Measurements from ENCODE around the gene VIPR2. TPM values are rescaled to one million over a fixed set of nuclear protein-coding genes. Genes with fewer than 3 reads are reported as not detected.
A peak's percentile ranks its signal among the peaks of the same experiment; 100 is the strongest.

Gene VIPR2
- total and polyA plus RNA-seq, 9 donors, result 6.7 to 11.3 (median 8.6) TPM

DNA sequence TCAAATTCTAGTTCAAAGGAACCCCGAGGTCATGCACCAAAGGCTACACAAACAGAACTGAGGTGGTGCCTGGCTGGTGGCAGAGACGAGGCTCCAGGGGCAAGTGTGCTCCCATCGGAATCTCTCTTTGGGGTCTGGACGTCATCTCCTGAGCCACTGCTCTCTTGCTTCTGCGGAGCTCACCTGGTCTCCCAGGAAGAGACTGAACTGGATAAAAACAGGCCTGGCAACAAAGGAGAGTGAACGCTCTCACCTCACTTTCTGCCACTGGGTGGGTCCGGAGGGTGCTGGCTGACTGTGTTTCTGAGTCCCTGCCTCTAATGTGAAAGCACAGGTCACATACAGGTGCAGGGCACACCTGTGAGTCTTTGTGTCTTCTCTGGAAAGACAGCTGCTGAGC, 22.4 kb downstream of the VIPR2 start:
- H3K4me3 ChIP-seq (ENCODE audit: low read length), result no peak overlapping the region
- H3K27me3 ChIP-seq (ENCODE audit: control insufficient read depth, insufficient read depth, low read length), result peaks cover 7% of the 10 kb centered on the region
- no peaks in the 10 kb centered on the region for H3K36me3 ChIP-seq (ENCODE audit: control insufficient read depth, insufficient read depth, low read length)
- no peak overlapping the region for H3K27ac ChIP-seq (ENCODE audit: low read length)
- no peak for DNase-seq
- peaks cover 17% of the 10 kb centered on the region for H3K4me1 ChIP-seq (ENCODE audit: control insufficient read depth, insufficient read depth, low read length)
- no peaks in the 10 kb centered on the region for H3K9me3 ChIP-seq (replicated peaks; ENCODE audit: control insufficient read depth, low read depth, low read length)
- 69% methylated on average over 7 of the region's 7 CpGs for WGBS (ENCODE audit: insufficient coverage)

DNA sequence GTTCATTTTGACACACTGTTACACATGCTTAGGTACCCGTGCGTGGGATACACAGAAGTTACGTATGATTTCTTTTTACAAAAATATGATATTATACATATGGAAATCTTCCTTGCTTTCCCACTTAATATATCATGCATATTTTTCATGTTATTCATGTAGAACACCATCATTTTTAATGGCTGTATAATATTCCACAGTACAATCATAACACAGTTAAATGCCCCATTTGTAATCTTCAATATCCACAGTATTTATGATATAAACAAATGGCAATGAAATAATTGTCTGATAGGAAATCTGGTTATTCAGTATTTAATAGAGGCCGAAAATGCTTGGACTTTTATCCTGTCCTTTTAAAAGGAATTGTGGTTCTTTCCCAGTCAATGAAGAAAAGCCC, 23.2 kb downstream of the VIPR2 start:
- no peak for DNase-seq
- Histone ChIP-seq H3K36me3 (ENCODE audit: control insufficient read depth, insufficient read depth, low read length) (no peaks in the 10 kb centered on the region), H3K27ac (ENCODE audit: low read length) (no peak overlapping the region), H3K9me3 (replicated peaks; ENCODE audit: control insufficient read depth, low read depth, low read length) (no peaks in the 10 kb centered on the region), H3K4me1 (ENCODE audit: control insufficient read depth, insufficient read depth, low read length) (peaks cover 21% of the 10 kb centered on the region), H3K27me3 (ENCODE audit: control insufficient read depth, insufficient read depth, low read length) (peaks cover 4% of the 10 kb centered on the region), H3K4me3 (ENCODE audit: low read length) (no peak overlapping the region)
- WGBS (ENCODE audit: insufficient coverage), result no CpG with 5 or more reads among the region's 4 CpGs

GRCh38 chr7:159121068-159121467, 23.6 kb downstream of the VIPR2 start:
- H3K9me3 ChIP-seq (replicated peaks; ENCODE audit: control insufficient read depth, low read depth, low read length), result no peaks in the 10 kb centered on the region
- H3K27ac ChIP-seq (ENCODE audit: low read length), result no peak overlapping the region
- H3K27me3 ChIP-seq (ENCODE audit: control insufficient read depth, insufficient read depth, low read length), result peaks cover 4% of the 10 kb centered on the region
- H3K4me1 ChIP-seq (ENCODE audit: control insufficient read depth, insufficient read depth, low read length), result peaks cover 24% of the 10 kb centered on the region
- no peak overlapping the region for H3K4me3 ChIP-seq (ENCODE audit: low read length)
- 67% methylated on average over 1 of the region's 9 CpGs for WGBS (ENCODE audit: insufficient coverage)
- no peak for DNase-seq
- no peaks in the 10 kb centered on the region for H3K36me3 ChIP-seq (ENCODE audit: control insufficient read depth, insufficient read depth, low read length)

DNA sequence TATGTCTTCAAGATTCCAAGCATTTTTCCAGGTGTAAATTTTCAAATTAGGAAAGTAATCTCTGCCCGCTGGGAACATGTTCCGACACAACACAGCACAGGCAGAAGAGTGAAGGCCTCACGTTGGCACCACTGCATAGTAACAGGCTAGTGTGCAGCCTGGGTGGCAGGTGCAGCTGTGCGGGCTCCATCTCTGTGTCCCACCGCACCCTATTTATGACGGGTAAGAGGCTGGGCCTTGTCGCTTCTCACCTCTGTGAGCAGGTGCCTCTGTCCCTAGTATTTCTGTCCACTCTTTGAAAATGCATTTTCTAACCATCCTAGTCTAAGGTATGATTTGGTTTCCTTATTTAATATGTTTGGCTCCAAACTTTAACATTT, 24.1 kb downstream of the VIPR2 start:
- DNase-seq, result no peak
- WGBS (ENCODE audit: insufficient coverage), result 90% methylated on average over 2 of the region's 7 CpGs

GRCh38 chr7:159119851-159120539, 24.7 kb downstream of the VIPR2 start:
- Histone ChIP-seq H3K27ac (ENCODE audit: low read length) (no peak overlapping the region), H3K4me1 (ENCODE audit: control insufficient read depth, insufficient read depth, low read length) (peaks cover 35% of the 10 kb centered on the region), H3K9me3 (replicated peaks; ENCODE audit: control insufficient read depth, low read depth, low read length) (no peaks in the 10 kb centered on the region), H3K36me3 (ENCODE audit: control insufficient read depth, insufficient read depth, low read length) (no peaks in the 10 kb centered on the region), H3K27me3 (ENCODE audit: control insufficient read depth, insufficient read depth, low read length) (no peaks in the 10 kb centered on the region), H3K4me3 (ENCODE audit: low read length) (no peak overlapping the region)
- 82% methylated on average over 7 of the region's 11 CpGs for WGBS (ENCODE audit: insufficient coverage)
- no peak for DNase-seq

More for the DNA sequence above, 24.1 kb downstream of the VIPR2 start:
- Histone ChIP-seq H3K4me1 (ENCODE audit: control insufficient read depth, insufficient read depth, low read length) (peaks cover 30% of the 10 kb centered on the region), H3K36me3 (ENCODE audit: control insufficient read depth, insufficient read depth, low read length) (no peaks in the 10 kb centered on the region), H3K4me3 (ENCODE audit: low read length) (no peak overlapping the region), H3K27ac (ENCODE audit: low read length) (no peak overlapping the region), H3K9me3 (replicated peaks; ENCODE audit: control insufficient read depth, low read depth, low read length) (no peaks in the 10 kb centered on the region), H3K27me3 (ENCODE audit: control insufficient read depth, insufficient read depth, low read length) (peaks cover 4% of the 10 kb centered on the region)

DNA sequence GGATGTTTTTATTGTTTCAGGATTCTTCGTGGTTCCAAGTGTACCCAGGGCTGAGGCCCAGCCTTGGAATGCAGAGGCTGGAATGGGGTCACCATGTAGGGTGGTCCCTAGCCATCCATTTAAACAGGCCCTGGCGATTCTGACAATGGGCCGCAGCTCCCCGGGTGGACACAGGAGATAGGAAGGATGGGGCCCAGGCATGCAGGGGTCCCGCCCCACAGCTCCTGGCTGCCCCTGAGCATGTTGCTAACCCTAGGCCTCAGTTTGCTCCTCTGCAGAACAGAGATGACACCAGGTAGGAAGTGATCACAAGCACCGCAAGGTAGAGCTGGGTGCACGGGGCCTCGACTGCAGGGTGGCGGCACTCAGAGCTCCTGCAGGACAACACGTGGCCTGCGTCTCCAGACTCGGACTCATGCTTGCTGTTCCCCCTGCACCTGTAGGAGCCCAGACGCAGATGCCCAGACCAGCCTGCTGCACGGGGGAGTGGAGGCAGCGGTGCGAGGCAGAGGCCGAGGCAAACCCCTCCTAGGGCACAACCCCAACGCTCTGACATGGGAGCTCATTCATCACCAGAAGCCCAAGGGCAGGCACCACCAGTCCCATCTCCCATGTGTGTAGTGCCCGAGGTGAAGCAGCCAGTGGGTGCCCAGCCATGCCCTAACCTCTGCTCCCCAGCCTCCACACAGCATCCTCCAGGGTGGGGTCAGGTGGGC, 25.5 kb downstream of the VIPR2 start:
- Histone ChIP-seq H3K4me3 (ENCODE audit: low read length) (no peak overlapping the region), H3K9me3 (replicated peaks; ENCODE audit: control insufficient read depth, low read depth, low read length) (no peaks in the 10 kb centered on the region), H3K4me1 (ENCODE audit: control insufficient read depth, insufficient read depth, low read length) (peaks cover 37% of the 10 kb centered on the region), H3K27me3 (ENCODE audit: control insufficient read depth, insufficient read depth, low read length) (no peaks in the 10 kb centered on the region), H3K36me3 (ENCODE audit: control insufficient read depth, insufficient read depth, low read length) (no peaks in the 10 kb centered on the region), H3K27ac (ENCODE audit: low read length) (no peak overlapping the region)
- WGBS (ENCODE audit: insufficient coverage), result 87% methylated on average over 17 of the region's 19 CpGs
- no peak for DNase-seq

DNA sequence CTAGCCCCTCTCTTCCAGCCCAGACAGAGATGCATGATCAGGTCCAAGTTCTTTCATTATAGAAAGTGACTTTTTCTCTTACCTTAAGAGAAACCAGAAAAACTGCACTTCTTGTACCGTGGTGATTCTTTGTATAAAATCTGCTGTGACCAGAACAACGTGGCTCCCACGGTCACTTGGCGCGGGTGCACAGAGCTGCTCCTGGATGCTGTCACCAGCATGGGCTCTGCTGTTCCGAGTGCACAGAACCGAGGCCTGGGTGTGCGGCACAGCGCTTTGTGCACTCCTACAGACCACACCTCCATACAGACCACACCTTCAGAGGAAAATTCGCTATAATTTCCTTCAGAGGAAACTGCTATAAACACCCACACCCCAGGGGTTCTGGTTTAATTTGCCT, 26.0 kb downstream of the VIPR2 start:
- Histone ChIP-seq H3K9me3 (replicated peaks; ENCODE audit: control insufficient read depth, low read depth, low read length) (no peaks in the 10 kb centered on the region), H3K4me1 (ENCODE audit: control insufficient read depth, insufficient read depth, low read length) (peaks cover 37% of the 10 kb centered on the region), H3K27me3 (ENCODE audit: control insufficient read depth, insufficient read depth, low read length) (no peaks in the 10 kb centered on the region), H3K4me3 (ENCODE audit: low read length) (no peak overlapping the region), H3K36me3 (ENCODE audit: control insufficient read depth, insufficient read depth, low read length) (no peaks in the 10 kb centered on the region), H3K27ac (ENCODE audit: low read length) (no peak overlapping the region)
- WGBS (ENCODE audit: insufficient coverage), result 72% methylated on average over 6 of the region's 10 CpGs
- DNase-seq, result no peak

DNA sequence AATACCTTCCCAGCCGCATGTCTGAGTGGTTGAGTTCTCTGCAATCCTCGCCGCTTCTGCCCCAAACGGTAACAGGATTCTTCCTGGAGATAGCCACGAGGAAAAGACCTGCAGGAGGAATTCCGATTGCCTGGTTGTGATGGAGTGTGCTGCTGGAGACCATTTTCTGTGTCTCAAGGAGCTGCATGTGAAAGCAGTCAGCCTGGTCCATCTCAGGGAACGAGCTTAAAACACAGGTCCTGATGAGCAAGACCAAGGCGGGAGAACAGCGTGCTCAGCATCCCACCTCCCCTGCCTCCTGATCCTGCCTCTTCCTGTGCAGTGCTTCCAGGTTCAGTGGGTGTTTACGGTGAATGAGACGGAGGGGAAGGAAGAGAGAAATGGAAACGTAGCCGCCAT, 26.5 kb downstream of the VIPR2 start:
- Histone ChIP-seq H3K4me3 (ENCODE audit: low read length) (no peak overlapping the region), H3K9me3 (replicated peaks; ENCODE audit: control insufficient read depth, low read depth, low read length) (no peaks in the 10 kb centered on the region), H3K27ac (ENCODE audit: low read length) (peak overlapping the region; percentile 36), H3K27me3 (ENCODE audit: control insufficient read depth, insufficient read depth, low read length) (no peaks in the 10 kb centered on the region), H3K4me1 (ENCODE audit: control insufficient read depth, insufficient read depth, low read length) (peaks cover 37% of the 10 kb centered on the region), H3K36me3 (ENCODE audit: control insufficient read depth, insufficient read depth, low read length) (no peaks in the 10 kb centered on the region)
- DNase-seq, result no peak
- 44% methylated on average over 8 of the region's 13 CpGs for WGBS (ENCODE audit: insufficient coverage)

GRCh38 chr7:159117366-159118196, 27.1 kb downstream of the VIPR2 start:
- WGBS (ENCODE audit: insufficient coverage), result 28% methylated on average over 14 of the region's 17 CpGs
- DNase-seq, result peak; percentile 70

More at GRCh38 chr7:159117366-159118196, 27.1 kb downstream of the VIPR2 start:
- no peaks in the 10 kb centered on the region for H3K27me3 ChIP-seq (ENCODE audit: control insufficient read depth, insufficient read depth, low read length)
- H3K4me1 ChIP-seq (ENCODE audit: control insufficient read depth, insufficient read depth, low read length), result peaks cover 37% of the 10 kb centered on the region
- no peak overlapping the region for H3K4me3 ChIP-seq (ENCODE audit: low read length)
- no peaks in the 10 kb centered on the region for H3K36me3 ChIP-seq (ENCODE audit: control insufficient read depth, insufficient read depth, low read length)
- H3K27ac ChIP-seq (ENCODE audit: low read length), result peak overlapping the region; percentile 36
- H3K9me3 ChIP-seq (replicated peaks; ENCODE audit: control insufficient read depth, low read depth, low read length), result no peaks in the 10 kb centered on the region

Measured in muscle of leg (tissue), 11 donors.